Astrocyte (in vitro differentiated cells and primary cell): ENCODE data around the gene AUTS2. TPM values are rescaled to one million over a fixed set of nuclear protein-coding genes. Genes with fewer than 3 reads are reported as not detected.
A peak's percentile ranks its signal among the peaks of the same experiment; 100 is the strongest.
"Not testable (repeated sequence)": the region's sequence is repeated elsewhere in the genome, so short reads cannot be mapped to it uniquely, and the experiment has no call there.

ENCODE experiments used
- DNase-seq: peaks from one replicate; pipeline ENCODE4 v3.0.0-alpha.2; 2010; ENCODE audit warnings: low read depth
- FAIRE-seq: peaks from 2 replicates; lab custom pipeline; 2011; peaks lifted over from hg19 to GRCh38; lab: Jason Lieb, UNC
- H2AFZ ChIP-seq: 2 replicates; pipeline ENCODE4 v1.6.0; 2012; ENCODE audit warnings: low read depth, low read length, inconsistent platforms
- H3K27ac ChIP-seq: 2 replicates; pipeline ENCODE4 v1.5.1; 2011; ENCODE audit warnings: low read depth, low read length, inconsistent platforms
- H3K27me3 ChIP-seq: 2 replicates; pipeline ENCODE4 v1.6.0; 2011; ENCODE audit warnings: low read length, inconsistent platforms; ENCODE audit not compliant: insufficient read depth
- H3K36me3 ChIP-seq: 2 replicates; pipeline ENCODE4 v1.5.1; 2011; ENCODE audit warnings: low read length, inconsistent platforms; ENCODE audit not compliant: insufficient read depth
- H3K4me1 ChIP-seq: 2 replicates; pipeline ENCODE4 v1.5.1; 2011; ENCODE audit warnings: low read length, inconsistent platforms; ENCODE audit not compliant: insufficient read depth
- H3K4me2 ChIP-seq: 2 replicates; pipeline ENCODE4 v1.6.0; 2012; ENCODE audit warnings: low read length, inconsistent platforms
- H3K4me3 ChIP-seq: 2 replicates; pipeline ENCODE4 v1.5.1; 2011; ENCODE audit warnings: low read depth, mild to moderate bottlenecking, low read length, inconsistent platforms; ENCODE audit not compliant: insufficient read depth
- H3K79me2 ChIP-seq: 2 replicates; pipeline ENCODE4 v1.6.0; 2012; ENCODE audit warnings: mild to moderate bottlenecking, low read length, inconsistent platforms; ENCODE audit not compliant: insufficient read depth
- H3K9ac ChIP-seq: 2 replicates; pipeline ENCODE4 v1.6.0; 2012; ENCODE audit warnings: mild to moderate bottlenecking, low read length, inconsistent platforms
- H3K9me3 ChIP-seq: 2 replicates; pipeline ENCODE4 v1.5.1; 2012; ENCODE audit warnings: low read depth, mild to moderate bottlenecking, low read length, inconsistent platforms; ENCODE audit not compliant: insufficient read depth
- H4K20me1 ChIP-seq: 2 replicates; pipeline ENCODE4 v1.6.0; 2012; ENCODE audit warnings: low read length, inconsistent platforms; ENCODE audit not compliant: insufficient read depth
- H3K27ac Mint-ChIP-seq: one replicate; pipeline ENCODE4 v1.8.0; 2021; ENCODE audit warnings: mild to moderate bottlenecking, mixed read lengths; ENCODE audit not compliant: unreplicated experiment
- H3K27me3 Mint-ChIP-seq: one replicate; pipeline ENCODE4 v1.8.0; 2021; ENCODE audit warnings: low read depth, mixed read lengths; ENCODE audit not compliant: unreplicated experiment
- H3K36me3 Mint-ChIP-seq: one replicate; pipeline ENCODE4 v1.8.0; 2021; ENCODE audit warnings: low read depth, mixed read lengths; ENCODE audit not compliant: unreplicated experiment
- H3K4me1 Mint-ChIP-seq: one replicate; pipeline ENCODE4 v1.8.0; 2021; ENCODE audit warnings: low read depth, mixed read lengths; ENCODE audit not compliant: unreplicated experiment
- H3K4me3 Mint-ChIP-seq: one replicate; pipeline ENCODE4 v1.8.0; 2021; ENCODE audit warnings: mild to moderate bottlenecking, moderate library complexity, mixed read lengths; ENCODE audit not compliant: unreplicated experiment
- H3K9me3 Mint-ChIP-seq: one replicate; pipeline ENCODE4 v1.8.0; 2021; ENCODE audit warnings: mild to moderate bottlenecking, mixed read lengths; ENCODE audit not compliant: unreplicated experiment
- EZH2 ChIP-seq: IDR thresholded peaks from 2 replicates; pipeline ENCODE4 v1.6.1; 2012; ENCODE audit warnings: mild to moderate bottlenecking, low read length, inconsistent platforms; ENCODE audit not compliant: insufficient read depth
- total RNA-seq: library from RNA; stranded (reverse); gene quantifications from 2 replicates; pipeline ENCODE4 v1.2.1, GENCODE V29; 2021
- TF ChIP-seq, protein P1 (sequence below): IDR thresholded peaks from 2 replicates; pipeline ENCODE4 v1.5.1; 2011; ENCODE audit warnings: low read depth, mild to moderate bottlenecking, inconsistent platforms, low read length, moderate library complexity; ENCODE audit not compliant: insufficient read depth

Gene AUTS2
- total RNA-seq, 1 donor from 2014 or later: 73.2 TPM

DNA sequence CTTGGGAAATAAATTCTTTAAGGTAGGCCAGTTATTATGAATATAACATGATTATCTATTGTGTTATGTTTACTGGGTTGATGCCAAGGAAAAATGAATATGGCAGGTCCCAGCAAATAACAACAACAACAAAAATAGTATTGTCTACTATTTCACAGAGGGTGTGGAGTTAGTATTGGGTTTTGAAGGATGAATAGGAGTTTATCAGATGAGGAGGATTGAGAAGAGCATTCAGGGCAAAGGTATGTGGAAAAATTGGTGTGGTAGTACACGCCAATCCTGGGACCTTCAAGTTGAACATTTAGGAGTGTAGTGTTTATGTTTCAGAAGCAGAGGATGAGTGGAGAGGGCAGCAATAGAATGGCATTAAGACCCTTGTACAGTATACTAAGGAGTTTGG is 671.9 kb downstream of the AUTS2 start:
- DNase-seq: no peak
- H3K27me3 ChIP-seq: no peaks in the 10 kb centered on the region
- no peak overlapping the region for H2AFZ ChIP-seq
- no peaks in the 10 kb centered on the region for H4K20me1 ChIP-seq
- Mint-ChIP-seq H3K4me3 (no peak overlapping the region), H3K27me3 (no peaks in the 10 kb centered on the region), H3K9me3 (no peaks in the 10 kb centered on the region), H3K36me3 (no peaks in the 10 kb centered on the region), H3K27ac (no peak overlapping the region), H3K4me1 (no peaks in the 10 kb centered on the region)
- no peak for TF ChIP-seq EZH2
- TF ChIP-seq, protein P1, sequence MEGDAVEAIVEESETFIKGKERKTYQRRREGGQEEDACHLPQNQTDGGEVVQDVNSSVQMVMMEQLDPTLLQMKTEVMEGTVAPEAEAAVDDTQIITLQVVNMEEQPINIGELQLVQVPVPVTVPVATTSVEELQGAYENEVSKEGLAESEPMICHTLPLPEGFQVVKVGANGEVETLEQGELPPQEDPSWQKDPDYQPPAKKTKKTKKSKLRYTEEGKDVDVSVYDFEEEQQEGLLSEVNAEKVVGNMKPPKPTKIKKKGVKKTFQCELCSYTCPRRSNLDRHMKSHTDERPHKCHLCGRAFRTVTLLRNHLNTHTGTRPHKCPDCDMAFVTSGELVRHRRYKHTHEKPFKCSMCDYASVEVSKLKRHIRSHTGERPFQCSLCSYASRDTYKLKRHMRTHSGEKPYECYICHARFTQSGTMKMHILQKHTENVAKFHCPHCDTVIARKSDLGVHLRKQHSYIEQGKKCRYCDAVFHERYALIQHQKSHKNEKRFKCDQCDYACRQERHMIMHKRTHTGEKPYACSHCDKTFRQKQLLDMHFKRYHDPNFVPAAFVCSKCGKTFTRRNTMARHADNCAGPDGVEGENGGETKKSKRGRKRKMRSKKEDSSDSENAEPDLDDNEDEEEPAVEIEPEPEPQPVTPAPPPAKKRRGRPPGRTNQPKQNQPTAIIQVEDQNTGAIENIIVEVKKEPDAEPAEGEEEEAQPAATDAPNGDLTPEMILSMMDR: no peak
- no peak overlapping the region for H3K4me2 ChIP-seq
- H3K36me3 ChIP-seq: no peaks in the 10 kb centered on the region
- H3K9ac ChIP-seq: no peak overlapping the region
- no peaks in the 10 kb centered on the region for H3K4me1 ChIP-seq
- H3K27ac ChIP-seq: no peak overlapping the region
- FAIRE-seq: no peak
- no peak overlapping the region for H3K4me3 ChIP-seq
- no peaks in the 10 kb centered on the region for H3K9me3 ChIP-seq
- H3K79me2 ChIP-seq: no peaks in the 10 kb centered on the region

DNA sequence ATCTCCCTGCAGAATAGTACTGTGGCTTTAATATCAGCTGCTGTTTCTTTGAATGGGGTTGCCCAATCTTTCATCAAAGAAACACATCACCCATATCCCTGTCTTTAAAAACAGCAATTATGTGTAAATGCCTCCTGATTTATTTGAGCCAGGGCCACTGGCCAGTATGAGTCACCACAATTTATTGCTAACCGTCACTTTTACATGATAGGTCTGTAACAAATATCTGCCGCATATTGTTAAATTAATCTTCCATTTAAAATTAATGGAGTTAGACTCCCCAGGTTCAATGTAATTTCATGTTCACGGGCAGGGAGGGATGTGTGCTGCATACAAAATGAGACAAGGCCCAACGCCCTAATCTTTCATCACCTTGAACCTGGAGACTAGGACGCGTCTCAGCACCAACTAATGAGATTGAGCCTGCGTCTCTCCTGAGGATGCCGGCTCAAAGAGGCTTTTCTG is 673.4 kb downstream of the AUTS2 start:
- no peak overlapping the region for H3K27ac Mint-ChIP-seq

DNA sequence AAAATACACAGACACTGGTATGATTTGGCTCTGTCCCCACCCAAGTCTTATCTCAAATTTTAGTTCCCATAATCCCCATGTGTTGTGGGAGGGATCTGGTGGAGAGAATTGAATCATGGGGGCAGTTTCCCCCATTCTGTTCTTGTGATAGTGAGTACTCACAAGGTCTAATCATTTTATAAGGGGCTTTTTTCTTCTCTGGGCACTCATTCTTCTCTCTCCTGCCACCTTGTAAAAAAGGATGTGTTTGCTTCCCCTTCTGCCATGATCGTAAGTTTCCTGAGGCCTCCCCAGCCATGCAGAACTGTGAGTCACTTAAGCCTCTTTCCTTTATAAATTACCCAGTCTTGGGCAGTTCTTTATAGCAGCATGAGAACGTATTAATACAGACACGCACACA is 677.3 kb downstream of the AUTS2 start:
- not testable (repeated sequence) for H3K4me3 Mint-ChIP-seq, H3K9me3 Mint-ChIP-seq, H3K27ac Mint-ChIP-seq, H3K4me2 ChIP-seq, H3K27me3 ChIP-seq, H3K27me3 Mint-ChIP-seq, H3K4me3 ChIP-seq, H3K4me1 Mint-ChIP-seq, H3K36me3 Mint-ChIP-seq, DNase-seq, H3K79me2 ChIP-seq, H3K27ac ChIP-seq, FAIRE-seq, H4K20me1 ChIP-seq, H2AFZ ChIP-seq, H3K9ac ChIP-seq, H3K9me3 ChIP-seq, H3K36me3 ChIP-seq, H3K4me1 ChIP-seq

More for the DNA sequence above, 673.4 kb downstream of the AUTS2 start:
- Histone ChIP-seq H3K4me3 (no peak overlapping the region), H3K4me1 (no peaks in the 10 kb centered on the region), H3K4me2 (no peak overlapping the region), H2AFZ (no peak overlapping the region), H3K9me3 (no peaks in the 10 kb centered on the region), H3K36me3 (no peaks in the 10 kb centered on the region), H4K20me1 (no peaks in the 10 kb centered on the region), H3K27ac (no peak overlapping the region), H3K79me2 (no peaks in the 10 kb centered on the region), H3K27me3 (no peaks in the 10 kb centered on the region), H3K9ac (no peak overlapping the region)
- no peak for FAIRE-seq
- Mint-ChIP-seq H3K4me1 (no peaks in the 10 kb centered on the region), H3K36me3 (no peaks in the 10 kb centered on the region), H3K27me3 (no peaks in the 10 kb centered on the region), H3K4me3 (no peak overlapping the region), H3K9me3 (no peaks in the 10 kb centered on the region)
- DNase-seq: peak; percentile 45
- TF ChIP-seq, protein P1: no peak
- no peak for TF ChIP-seq EZH2
